HG03025 (cell line): ENCODE data around the gene RAF1.
A peak's percentile ranks its signal among the peaks of the same experiment; 100 is the strongest.
"Not testable (repeated sequence)": the region's sequence is repeated elsewhere in the genome, so short reads cannot be mapped to it uniquely, and the experiment has no call there.

Experiments used
- ATAC-seq: cut with Tn5 transposase; IDR thresholded peaks from one replicate; pipeline ENCODE4 v1.9.1; 2021; ENCODE audit warnings: mild to moderate bottlenecking, moderate library complexity; ENCODE audit not compliant: unreplicated experiment, low FRiP score

Gene RAF1

GRCh38 chr3:12644331-12644937 lies 19.5 kb downstream of the RAF1 start:
- ATAC-seq = no peak

- no peak for ATAC-seq
Measured at GRCh38 chr3:12643724-12644123, 20.2 kb downstream of the RAF1 start.

- ATAC-seq = no peak
Measured at GRCh38 chr3:12643010-12643380, 20.9 kb downstream of the RAF1 start.

- ATAC-seq = not testable (repeated sequence)
Measured at GRCh38 chr3:12640853-12641252, 23.1 kb downstream of the RAF1 start.

- ATAC-seq = no peak
Measured at GRCh38 chr3:12638105-12638504, 25.8 kb downstream of the RAF1 start.

- ATAC-seq = no peak
Measured at GRCh38 chr3:12633108-12633507, 30.8 kb downstream of the RAF1 start.

- ATAC-seq = no peak
Measured at GRCh38 chr3:12632523-12632922, 31.4 kb downstream of the RAF1 start.

- ATAC-seq = not testable (repeated sequence)
Measured at GRCh38 chr3:12630843-12631242, 33.1 kb downstream of the RAF1 start.

- no peak for ATAC-seq
Measured at GRCh38 chr3:12630292-12630691, 33.6 kb downstream of the RAF1 start.

GRCh38 chr3:12629560-12629959 lies 34.4 kb downstream of the RAF1 start:
- ATAC-seq = no peak

GRCh38 chr3:12628813-12629212 lies 35.1 kb downstream of the RAF1 start:
- ATAC-seq = no peak

GRCh38 chr3:12627370-12627769 lies 36.5 kb downstream of the RAF1 start:
- ATAC-seq = no peak

- ATAC-seq = not testable (repeated sequence)
Measured at GRCh38 chr3:12624964-12625363, 39.0 kb downstream of the RAF1 start.

GRCh38 chr3:12624056-12624455 lies 39.9 kb downstream of the RAF1 start:
- ATAC-seq = no peak

- peak; percentile 42 for ATAC-seq
Measured at GRCh38 chr3:12622335-12622734, 41.6 kb downstream of the RAF1 start.

GRCh38 chr3:12620729-12621128 lies 43.2 kb downstream of the RAF1 start:
- no peak for ATAC-seq

GRCh38 chr3:12620305-12620704 lies 43.6 kb downstream of the RAF1 start:
- no peak for ATAC-seq

- ATAC-seq = no peak
Measured at GRCh38 chr3:12618426-12618825, 45.5 kb downstream of the RAF1 start.

GRCh38 chr3:12615266-12615665 lies 48.7 kb downstream of the RAF1 start:
- ATAC-seq = no peak

- no peak for ATAC-seq
Measured at GRCh38 chr3:12613250-12613649, 50.7 kb downstream of the RAF1 start.

- ATAC-seq = no peak
Measured at GRCh38 chr3:12612514-12613226, 51.2 kb downstream of the RAF1 start.

GRCh38 chr3:12611117-12611516 lies 52.8 kb downstream of the RAF1 start:
- no peak for ATAC-seq
